HG02798 (cell line): Measurements from ENCODE around the gene SCIN.
"Not testable (repeated sequence)": the region's sequence is repeated elsewhere in the genome, so short reads cannot be mapped to it uniquely, and the experiment has no call there.

ENCODE experiments used
- ATAC-seq: cut with Tn5 transposase; IDR thresholded peaks from one replicate; pipeline ENCODE4 v1.9.1; 2021; ENCODE audit warnings: mild to moderate bottlenecking; ENCODE audit not compliant: unreplicated experiment, poor library complexity

The SCIN gene

DNA sequence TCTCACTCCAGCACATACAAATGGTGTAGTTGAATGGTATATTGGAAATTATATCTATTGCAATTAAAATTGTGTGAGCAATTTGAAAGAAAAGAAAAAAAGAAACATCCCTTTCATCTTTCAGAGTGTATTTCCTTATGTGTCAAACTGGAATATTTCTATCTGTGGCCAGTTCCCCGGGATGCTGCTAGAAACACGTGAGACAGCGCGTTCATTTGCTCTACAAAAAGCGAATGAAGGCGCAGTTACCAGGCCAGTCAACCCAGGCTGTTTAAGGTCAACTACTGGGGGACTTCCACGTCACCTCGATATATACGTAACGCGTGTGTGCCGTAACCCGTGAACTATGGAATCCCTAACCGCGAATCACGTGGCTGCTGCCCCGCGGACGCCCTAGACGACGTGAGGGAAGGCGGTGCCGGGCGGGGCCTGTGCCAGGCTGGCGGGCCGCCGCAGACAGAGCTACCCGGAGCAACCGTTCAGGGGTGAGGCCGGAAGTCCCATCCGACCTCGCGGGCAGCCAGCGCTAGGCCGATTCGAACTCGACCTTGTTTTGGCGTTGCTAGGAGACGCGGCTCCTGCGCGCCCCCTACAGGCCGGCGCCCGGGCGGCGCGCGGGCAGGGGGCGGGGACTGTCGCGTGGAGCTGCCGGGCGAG lies 115.8 kb downstream of the SCIN start:
- peak; percentile 80 for ATAC-seq

DNA sequence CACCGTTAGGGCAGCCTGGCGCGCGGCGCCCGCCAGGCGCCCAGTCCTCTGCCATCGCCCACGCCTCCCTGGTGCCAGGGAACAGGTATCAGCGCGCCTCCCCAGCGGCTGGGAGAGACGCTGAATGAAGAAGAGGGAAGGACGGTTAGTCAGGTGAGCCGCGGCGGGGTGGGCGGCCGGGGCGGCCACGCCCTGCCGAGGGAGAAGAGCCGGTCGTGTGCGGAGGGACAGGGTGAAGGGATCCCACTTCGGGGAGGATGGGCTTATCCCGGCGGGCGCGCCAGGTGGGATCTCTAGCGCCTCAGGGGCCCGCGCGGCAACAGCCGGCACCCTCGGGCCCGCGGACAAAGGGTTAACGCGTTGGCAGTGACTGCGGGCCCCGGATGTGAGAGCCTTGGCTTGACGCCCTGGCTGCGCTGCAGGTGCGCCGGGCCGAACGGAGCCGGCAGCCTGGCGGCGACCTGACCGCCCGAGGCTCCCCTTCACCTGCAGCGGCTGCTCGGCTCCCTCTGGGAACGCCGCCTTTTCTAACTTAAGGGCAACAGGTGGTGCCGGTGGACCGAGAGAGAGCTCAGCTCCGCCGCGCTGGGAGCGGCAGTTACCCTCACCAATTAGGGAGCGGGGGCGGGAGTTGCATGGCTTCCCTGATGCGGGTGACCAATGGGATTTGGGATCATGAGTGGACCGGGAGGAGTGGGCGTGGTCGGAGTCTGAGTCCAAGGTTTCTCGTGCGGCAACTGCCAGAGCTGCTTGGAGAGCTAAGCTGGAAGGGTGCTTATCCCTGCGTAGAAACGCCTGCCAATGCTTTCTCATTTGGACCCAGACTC lies 116.6 kb downstream of the SCIN start, which contains the start of gene ARL4A:
ARL4A (plus strand) TSS at position 743 of the 827 bp plus-strand sequence. CDS start 622 bp downstream, outside the sequence.
- peak; percentile 87 for ATAC-seq

DNA sequence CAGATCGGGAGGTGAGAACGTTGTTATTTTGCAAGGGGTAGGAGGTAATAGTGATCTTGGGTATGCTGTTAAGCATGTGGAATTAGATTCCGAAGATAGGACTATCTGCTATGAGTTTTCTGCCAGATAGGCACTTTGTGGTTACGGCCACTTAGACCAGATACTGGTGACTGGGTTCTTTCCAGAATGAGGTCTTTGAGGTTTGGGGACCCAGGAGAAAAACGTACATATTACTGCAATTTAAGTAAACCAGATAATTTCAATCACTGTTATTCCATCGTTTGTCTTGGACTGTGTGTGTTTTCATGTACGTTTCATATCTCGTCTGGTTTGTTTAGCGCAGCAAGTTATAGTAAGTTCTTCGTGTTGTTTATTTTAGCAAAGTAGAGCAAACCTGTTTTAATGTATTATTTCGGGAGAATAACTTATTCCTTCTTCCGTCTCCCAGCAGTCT lies 117.2 kb downstream of the SCIN start:
- no peak for ATAC-seq

DNA sequence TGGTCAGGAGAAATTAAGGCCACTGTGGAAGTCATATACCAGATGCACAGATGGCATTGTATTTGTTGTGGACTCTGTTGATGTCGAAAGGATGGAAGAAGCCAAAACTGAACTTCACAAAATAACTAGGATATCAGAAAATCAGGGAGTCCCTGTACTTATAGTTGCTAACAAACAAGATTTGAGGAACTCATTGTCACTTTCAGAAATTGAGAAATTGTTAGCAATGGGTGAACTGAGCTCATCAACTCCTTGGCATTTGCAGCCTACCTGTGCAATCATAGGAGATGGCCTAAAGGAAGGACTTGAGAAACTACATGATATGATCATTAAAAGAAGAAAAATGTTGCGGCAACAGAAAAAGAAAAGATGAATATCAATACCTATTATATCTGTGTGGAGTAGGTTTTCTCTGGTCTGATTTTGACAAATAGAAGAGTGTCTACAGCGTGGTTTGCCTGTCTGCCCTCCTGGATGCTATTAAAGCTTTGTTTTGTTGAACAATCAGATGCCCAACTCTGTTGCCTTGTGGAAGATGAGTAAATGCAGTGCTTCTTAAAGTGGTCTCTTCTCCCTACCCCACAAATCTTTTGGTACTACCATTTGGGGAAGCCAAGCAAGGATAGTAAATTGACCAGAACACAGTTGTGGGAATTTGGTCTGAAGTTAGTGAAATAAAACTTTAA lies 118.1 kb downstream of the SCIN start:
- ATAC-seq: not testable (repeated sequence)

DNA sequence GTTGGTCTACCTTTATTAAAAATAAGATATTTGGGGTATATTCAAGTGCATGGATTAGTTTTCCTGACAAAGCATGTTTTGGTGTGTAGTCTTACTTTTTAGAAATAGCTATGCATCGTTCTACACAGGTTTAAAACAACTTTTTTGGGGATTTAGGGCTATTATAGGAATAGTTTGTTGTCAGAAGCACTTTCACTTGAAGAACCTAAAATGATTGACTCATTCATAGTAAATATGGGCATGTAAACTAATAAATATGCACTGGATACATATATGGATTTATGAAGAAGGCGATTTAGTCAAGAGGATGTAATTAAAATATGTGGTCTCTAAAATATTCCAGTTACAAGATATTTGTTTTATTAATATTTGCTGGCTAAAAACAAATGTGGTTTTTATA lies 118.9 kb downstream of the SCIN start:
- no peak for ATAC-seq

DNA sequence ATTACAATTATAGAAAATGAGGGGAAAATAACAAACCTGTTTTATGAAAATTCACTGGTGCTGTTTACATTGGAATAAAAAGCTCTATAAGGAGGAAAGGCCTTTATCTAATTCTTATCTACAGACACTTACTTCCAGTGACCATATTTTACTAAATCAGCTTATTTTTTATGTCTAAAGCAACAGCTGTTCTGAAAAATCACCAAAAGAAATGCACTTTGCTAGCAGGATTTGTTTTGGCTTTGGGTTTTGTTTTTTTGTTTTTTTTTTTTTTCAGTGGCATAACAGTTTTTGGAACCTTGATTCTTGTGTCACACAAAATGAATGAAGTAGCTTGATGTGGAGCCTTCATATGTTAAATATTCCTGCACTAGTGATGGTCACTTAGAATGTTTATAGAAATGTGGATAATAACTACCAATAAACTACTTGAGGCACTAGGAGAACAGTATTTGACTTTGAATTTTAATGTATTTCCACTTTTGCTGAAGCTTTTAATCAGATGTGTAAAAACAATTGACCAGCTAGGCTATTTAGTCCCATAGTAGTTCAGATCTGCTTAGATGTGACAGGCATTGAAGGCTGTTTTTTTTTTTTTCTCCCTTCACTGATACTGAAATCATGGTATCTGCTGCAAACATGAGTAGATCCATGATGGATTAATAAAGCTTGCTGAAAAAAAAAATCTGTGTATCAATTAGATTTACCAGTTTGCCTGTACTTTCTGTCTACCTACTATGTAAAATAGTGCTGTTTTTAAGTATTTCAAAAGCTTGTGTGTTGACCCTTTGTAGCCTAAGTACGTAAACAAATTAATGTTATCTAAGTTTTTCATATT lies 119.7 kb downstream of the SCIN start:
- ATAC-seq: no peak

DNA sequence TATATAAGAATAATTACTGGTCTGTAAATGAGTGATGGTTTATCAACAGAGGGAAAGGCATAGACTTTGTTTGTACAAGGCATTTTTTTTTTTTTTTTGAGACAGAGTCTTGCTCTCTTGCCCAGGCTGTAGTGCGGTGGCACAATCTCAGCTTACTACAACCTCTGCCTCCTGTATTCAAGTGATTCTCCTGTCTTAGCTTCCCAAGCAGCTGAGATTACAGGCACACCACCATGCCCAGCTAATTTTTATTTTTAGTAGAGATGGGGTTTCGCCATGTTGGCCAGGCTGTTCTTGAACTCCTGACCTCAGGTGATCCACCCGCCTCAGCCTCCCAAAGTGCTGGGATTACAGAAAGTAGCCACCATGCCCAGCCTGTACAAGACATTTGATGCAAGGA lies 120.9 kb downstream of the SCIN start:
- not testable (repeated sequence) for ATAC-seq

DNA sequence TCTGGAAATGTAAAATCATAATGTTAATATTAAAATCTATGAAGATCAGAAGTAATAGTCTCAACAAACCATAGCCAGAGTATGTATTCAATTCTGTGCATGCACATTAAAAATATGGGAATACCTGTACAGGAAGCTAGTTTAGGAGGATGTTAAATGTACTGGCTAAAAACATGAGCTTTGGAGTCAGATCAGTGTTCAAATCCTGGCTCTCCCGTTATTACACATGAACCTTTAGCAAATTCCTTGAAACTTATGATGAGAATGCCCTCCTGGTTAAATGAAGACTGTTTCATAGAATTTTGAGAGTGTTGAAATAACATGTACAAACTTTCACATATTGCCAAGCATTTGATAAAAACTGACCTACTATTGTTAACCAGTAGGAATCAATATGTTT lies 121.5 kb downstream of the SCIN start:
- ATAC-seq: no peak

DNA sequence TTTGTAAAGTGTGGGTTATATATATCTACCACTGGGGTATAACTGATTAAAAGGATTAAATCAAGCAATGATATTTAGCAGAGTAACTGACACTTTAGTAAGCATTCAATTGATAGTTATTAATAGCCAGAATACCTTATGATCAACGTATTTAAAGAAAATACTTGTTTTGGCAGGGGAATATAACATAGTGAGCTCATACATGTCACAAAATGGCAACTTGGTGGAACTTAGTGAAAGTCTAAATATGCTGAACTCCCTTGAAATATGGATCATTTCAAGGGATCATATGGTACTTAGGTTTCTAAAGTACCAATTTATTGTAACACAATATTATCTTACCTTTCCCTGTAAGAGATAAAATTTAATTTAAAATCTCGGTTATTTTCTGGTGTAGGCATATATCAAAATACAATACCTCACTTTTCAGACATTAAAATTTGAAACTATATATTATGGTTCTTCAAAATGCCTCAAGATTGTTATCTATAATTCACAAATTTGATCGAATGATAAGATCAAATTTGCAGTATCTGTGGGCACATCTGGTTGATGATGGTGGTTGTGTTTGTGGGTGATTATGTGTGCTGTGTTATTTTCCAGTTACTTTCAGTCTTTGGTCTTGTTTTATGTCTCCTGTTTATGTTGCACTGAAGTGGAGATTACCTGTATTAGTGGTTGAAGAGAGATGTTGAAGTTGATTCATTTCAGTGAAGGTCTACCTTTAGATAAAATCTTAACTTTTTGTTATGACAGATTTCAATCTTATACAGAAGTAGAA lies 122.1 kb downstream of the SCIN start:
- ATAC-seq: no peak

DNA sequence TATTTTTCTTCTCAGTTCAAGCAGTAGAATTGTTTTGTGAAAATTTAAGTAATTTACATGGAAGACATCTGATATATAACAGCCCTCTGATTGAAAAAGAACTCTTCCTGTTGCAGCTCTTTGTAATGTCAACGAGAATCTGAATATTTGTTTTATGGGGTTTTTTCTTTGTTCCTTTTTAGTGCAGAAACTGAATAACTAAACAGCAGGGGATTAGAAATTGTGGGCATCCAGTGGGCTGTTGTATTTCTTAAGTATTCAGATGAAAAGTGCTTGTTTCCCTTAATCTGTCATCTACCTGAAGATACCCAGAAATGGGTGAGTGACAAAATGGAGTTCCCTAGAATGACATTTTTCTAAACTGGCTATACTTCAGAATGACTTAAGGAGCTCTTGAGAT lies 124.3 kb downstream of the SCIN start:
- no peak for ATAC-seq

DNA sequence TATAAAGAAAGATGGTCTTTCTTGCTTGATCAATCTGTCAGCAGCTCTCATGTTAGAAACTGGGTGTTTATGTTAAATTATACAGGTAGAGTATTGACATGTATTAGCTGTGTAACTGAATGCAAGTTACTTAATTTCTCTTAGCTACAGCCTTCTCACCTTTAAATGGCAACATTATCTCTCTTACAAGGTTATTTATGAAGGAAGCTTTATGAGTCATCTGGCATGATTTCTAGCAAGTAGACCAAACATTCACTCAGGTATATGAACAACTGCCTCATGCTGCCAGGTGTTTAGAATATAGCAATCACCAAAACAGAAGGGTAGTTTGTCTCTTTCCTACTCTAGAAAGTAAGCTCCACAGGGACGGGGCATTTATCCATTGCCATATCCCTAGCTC lies 125.4 kb downstream of the SCIN start:
- no peak for ATAC-seq

DNA sequence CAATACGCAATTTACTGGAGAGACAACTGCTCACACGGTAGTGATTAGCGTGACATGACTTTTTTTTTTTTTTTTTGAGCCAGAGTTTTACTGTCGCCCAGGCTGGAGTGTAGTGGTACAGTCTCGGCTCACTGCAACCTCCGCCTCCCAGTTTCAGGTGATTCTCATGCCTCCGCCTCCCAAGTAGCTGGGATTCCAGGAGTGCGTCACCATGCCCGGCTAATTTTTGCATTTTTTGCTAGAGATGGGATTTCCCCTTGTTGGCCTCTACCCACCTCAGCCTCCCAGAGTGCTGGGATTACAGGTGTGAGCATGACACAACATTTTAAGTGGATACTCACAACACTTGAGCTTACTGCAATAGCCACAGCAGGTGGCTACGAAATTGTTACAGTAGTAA lies 128.8 kb downstream of the SCIN start:
- ATAC-seq: no peak

DNA sequence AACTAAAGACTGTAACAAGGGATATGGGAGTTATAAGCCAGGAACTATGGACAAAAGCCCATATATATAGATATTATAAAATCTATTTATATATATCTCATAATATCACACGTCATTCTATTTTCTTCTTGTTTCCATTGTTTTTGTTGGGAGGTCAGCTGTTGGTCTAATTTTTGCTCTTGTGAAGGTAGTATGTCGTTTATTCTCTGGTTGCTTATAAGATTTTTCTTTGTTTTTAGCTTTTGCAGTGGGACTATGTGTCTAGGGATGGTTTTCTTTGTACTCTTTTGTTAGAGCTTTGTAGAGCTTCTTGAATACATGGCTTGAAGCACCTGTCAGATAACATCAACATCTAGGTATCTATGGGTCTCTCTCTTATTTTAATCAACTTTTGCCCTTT lies 130.9 kb downstream of the SCIN start:
- ATAC-seq: no peak

DNA sequence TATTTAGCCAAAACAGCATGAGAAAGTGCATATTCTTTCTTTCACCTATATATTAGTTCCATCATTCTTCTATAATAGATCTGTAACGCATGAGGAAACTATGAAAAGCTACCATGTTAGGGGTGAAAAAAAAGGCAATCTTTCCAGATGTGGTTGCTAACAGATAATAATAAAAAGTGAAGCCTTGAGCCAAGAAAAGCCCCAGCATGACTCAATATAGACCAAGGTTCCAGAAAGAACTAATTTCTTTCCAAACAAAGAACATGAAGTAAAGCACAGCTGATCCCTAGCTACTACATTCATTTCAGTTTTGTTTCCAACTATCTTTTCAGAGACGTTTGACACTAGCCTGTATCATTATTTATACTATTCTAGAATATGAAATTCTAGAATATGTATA lies 133.4 kb downstream of the SCIN start:
- no peak for ATAC-seq

DNA sequence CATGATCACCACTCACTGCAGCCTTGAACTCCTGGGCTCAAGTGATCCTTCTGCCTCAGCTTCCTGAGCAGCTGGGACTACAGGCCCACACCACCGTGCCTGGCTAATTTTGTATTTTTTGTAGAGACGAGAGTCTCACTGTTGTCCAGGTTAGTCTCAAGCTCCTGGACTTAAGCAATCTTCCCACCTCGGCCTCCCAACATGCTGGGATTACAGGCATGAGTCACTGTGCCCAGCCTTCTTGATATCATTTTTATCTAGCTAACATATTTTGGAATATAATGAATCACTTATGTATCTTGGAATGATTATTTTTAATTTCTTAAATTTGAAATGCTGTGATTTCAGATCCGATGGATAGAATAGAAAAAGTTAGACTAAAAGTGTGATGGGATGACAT lies 135.4 kb downstream of the SCIN start:
- ATAC-seq: no peak

DNA sequence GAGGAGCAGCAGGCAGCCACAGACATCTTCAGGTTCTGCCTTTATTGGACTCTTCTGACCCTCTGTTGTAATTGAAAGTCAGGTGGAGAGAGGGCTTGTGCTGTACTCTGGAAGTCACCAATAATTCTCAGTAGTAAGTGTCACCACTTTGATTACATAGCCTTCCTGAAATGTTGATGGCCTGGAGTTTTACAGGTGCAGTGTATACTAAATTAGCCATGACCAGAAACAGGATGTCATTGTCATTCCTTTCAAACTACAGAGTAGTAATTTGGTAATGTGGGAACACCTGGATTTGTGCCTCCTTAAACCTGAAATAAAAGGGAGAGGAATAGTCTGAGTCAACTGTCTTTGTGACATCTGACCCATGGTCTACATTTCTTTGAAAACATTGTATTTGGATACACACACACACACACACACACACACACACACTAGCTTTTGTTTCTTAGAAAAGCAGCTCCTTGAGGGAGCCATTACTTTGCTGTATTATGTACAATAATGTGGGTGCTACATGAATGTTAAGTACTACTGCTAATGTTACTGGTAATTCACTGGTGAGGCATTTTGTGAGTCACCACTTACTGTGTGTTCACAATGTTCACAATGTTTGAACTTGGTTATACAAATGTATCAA lies 136.5 kb downstream of the SCIN start:
- ATAC-seq: no peak

DNA sequence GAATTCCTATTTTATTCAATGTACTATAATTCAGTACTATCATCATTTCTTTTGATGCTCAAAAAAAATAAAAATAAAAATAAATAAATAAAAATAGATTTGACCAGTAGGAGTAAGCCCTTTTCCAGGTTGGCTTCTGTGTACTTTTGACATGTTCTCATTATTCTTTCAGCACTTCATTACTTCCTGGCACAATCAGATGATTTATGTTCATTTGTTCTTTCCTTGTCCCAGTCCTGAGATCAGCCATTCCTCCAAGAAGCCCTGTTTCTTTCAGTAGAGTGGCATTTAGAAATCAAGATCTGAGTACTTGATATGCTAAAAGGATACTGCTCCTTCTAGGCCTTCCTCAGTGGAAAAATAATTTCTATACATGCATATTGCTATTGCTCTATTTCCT lies 137.8 kb downstream of the SCIN start:
- ATAC-seq: no peak
